ENCODE measurements around the gene ZBTB42. TPM values are rescaled to one million over a fixed set of nuclear protein-coding genes. Genes with fewer than 3 reads are reported as not detected.

ZBTB42 gene
- total and polyA plus RNA-seq, 2 donors (not counting 3 experiments of a cell fraction or from before 2014, with no cell fraction given) = 3.1 to 3.8 TPM

DNA sequence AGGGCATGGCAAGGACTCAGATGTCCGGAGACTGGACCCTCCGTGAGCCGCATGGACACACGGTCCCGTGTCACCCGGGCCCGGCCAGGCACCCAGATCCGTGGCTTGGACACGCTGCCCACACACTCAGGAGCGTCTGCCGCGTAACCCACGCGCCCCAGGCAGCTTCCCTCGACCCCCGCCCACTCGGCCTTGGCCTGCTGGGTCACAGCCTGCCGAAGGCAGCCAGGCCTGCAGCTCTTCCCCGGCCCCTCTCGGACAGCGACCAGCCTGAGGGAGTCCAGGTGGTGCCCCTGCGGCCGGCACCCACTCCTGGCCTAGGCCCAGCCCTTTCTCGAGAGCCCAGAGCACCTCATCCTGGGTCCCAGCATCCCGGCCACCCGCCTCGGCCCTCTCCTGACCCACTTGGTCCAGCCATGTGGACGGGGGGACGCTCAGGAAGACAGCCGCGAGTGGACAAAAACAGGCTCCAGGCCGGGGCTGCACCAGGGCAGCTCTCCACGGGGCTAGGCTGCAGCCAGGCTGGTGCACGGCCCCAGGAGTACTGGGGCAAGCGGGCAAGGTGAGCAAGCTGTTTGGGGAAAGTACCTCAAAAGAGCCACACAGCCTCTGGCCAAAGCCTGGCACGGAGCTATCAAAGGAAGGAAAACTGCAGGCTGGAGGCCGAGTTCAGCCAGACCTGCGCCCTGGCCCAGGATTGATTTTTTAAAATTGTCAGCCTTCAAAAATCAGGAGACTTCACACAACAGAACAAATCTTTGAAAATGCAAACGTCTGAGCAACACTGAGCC is 11.8 kb upstream of the ZBTB42 start:
- Histone ChIP-seq H3K9me1 (replicated peaks; ENCODE audit: control insufficient read depth, extremely low read depth, insufficient read depth, low read length) (no peaks in the 10 kb centered on the region), H3K27ac (ENCODE audit: insufficient read depth, low read depth, low read length) (no peak overlapping the region), H4K20me1 (replicated peaks; ENCODE audit: control insufficient read depth, extremely low read depth, insufficient read depth, low read length) (no peaks in the 10 kb centered on the region), H3K4me1 (ENCODE audit: control insufficient read depth, extremely low read depth, insufficient read depth, low read length) (peaks cover 7% of the 10 kb centered on the region), H3K27me3 (ENCODE audit: control insufficient read depth in 2 of 2, insufficient read depth in 2 of 2, low read length in 2 of 2) (no peaks in the 10 kb centered on the region), H3K79me2 (ENCODE audit: control insufficient read depth, insufficient read depth, low read length) (peaks cover 62% of the 10 kb centered on the region), H3K9ac (replicated peaks; ENCODE audit: extremely low read depth, insufficient read depth, low read length) (no peak overlapping the region), H3K36me3 (ENCODE audit: control insufficient read depth in 2 of 2, extremely low read depth in 1 of 2, insufficient read depth in 2 of 2, low read length in 2 of 2) (peaks cover 2 to 24% of the 10 kb centered on the region in 2 experiments), H3K4me3 (replicated peaks in 1 of 3; ENCODE audit: insufficient read depth in 1 of 3, low read depth in 1 of 3, low read length in 3 of 3) (no peak overlapping the region), H3K4me2 (ENCODE audit: insufficient read depth, low read length) (no peak overlapping the region), H2AFZ (ENCODE audit: low read depth, low read length) (no peak overlapping the region), H3K9me3 (replicated peaks; ENCODE audit: control insufficient read depth, insufficient read depth, low read length) (no peaks in the 10 kb centered on the region)
- TF ChIP-seq POLR2A (IDR thresholded peaks at IDR 0.05; ENCODE audit: low read depth, low read length) (no peak), GATA2 (IDR thresholded peaks at IDR 0.05; ENCODE audit: insufficient read depth, insufficient read length, low read depth, low read length) (no peak), MYC (IDR thresholded peaks at IDR 0.05; ENCODE audit: low read depth, low read length) (no peak), POLR2AphosphoS5 (IDR thresholded peaks at IDR 0.05; ENCODE audit: insufficient read depth, low read depth, low read length) (no peak), FOS (IDR thresholded peaks at IDR 0.05; ENCODE audit: borderline replicate concordance, insufficient read depth, low read length) (no peak), JUN (IDR thresholded peaks at IDR 0.05; ENCODE audit: borderline replicate concordance, insufficient read depth, insufficient read length, low read depth) (no peak), EZH2 (IDR thresholded peaks at IDR 0.05; ENCODE audit: borderline replicate concordance, low read depth, low read length, severe bottlenecking) (no peak)
- TF ChIP-seq, protein P1, sequence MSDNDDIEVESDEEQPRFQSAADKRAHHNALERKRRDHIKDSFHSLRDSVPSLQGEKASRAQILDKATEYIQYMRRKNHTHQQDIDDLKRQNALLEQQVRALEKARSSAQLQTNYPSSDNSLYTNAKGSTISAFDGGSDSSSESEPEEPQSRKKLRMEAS (IDR thresholded peaks at IDR 0.05; ENCODE audit: insufficient read depth, insufficient read length) = no peak
- TF ChIP-seq, protein P2, sequence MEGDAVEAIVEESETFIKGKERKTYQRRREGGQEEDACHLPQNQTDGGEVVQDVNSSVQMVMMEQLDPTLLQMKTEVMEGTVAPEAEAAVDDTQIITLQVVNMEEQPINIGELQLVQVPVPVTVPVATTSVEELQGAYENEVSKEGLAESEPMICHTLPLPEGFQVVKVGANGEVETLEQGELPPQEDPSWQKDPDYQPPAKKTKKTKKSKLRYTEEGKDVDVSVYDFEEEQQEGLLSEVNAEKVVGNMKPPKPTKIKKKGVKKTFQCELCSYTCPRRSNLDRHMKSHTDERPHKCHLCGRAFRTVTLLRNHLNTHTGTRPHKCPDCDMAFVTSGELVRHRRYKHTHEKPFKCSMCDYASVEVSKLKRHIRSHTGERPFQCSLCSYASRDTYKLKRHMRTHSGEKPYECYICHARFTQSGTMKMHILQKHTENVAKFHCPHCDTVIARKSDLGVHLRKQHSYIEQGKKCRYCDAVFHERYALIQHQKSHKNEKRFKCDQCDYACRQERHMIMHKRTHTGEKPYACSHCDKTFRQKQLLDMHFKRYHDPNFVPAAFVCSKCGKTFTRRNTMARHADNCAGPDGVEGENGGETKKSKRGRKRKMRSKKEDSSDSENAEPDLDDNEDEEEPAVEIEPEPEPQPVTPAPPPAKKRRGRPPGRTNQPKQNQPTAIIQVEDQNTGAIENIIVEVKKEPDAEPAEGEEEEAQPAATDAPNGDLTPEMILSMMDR (IDR thresholded peaks at IDR 0.05; ENCODE audit: extremely low read depth in 1 of 2, insufficient read depth in 1 of 2, low read depth in 1 of 2, low read length in 2 of 2) = no peak
- ChIA-PET CTCF (no interaction called here), POLR2A (no interaction called here)
- BruUV-seq (replicated peaks) = no TSS peak
- DNase-seq (ENCODE audit: low read depth, low spot score) (no peak), FAIRE-seq (no peak)
- dilution Hi-C loops (cut with MboI; ENCODE audit: extremely low pct_ligation_motif_present, low sequenced_read_pairs) (no loop called here), intact Hi-C loops (cut with micrococcal nuclease) (no loop called here)
